Stimulated activated CD4-positive, alpha-beta T cell treated with anti-CD3 and anti-CD28 coated beads, Interleukin-15, amount 100 ng/mL, for 48 hours (primary cell): Measurements from ENCODE around the gene MYOCD.

Source experiments
- DNase-seq, 2 donors: peaks; one replicate each; pipeline ENCODE4 v3.0.0-alpha.2; 2020; ENCODE audit warnings: low read depth in 2 of 2

The MYOCD gene

DNA sequence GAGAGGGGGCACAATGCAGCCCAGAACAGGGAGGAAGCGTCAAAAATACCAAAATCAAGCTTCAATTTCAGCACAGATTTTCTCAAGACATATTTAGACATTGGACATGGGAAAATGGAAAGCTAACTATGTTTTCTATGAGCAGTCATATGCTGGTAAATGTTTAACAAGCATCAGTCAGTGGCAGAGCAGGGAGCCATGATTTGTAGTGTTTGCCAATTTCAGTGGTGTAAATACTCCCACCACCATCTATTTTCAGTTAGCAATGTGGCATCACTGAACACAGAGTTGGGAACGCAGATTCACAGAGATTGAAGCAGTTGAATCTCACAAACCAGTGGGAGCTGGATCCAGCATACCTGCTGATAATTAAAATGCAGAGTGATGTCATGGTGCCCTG, 24.6 kb upstream of the MYOCD start:
- no peak for DNase-seq

GRCh38 chr17:12642034-12642433, 23.7 kb upstream of the MYOCD start:
- no peak for DNase-seq

GRCh38 chr17:12643822-12644221, 21.9 kb upstream of the MYOCD start:
- DNase-seq, result no peak

GRCh38 chr17:12644623-12645022, 21.1 kb upstream of the MYOCD start:
- no peak for DNase-seq

DNA sequence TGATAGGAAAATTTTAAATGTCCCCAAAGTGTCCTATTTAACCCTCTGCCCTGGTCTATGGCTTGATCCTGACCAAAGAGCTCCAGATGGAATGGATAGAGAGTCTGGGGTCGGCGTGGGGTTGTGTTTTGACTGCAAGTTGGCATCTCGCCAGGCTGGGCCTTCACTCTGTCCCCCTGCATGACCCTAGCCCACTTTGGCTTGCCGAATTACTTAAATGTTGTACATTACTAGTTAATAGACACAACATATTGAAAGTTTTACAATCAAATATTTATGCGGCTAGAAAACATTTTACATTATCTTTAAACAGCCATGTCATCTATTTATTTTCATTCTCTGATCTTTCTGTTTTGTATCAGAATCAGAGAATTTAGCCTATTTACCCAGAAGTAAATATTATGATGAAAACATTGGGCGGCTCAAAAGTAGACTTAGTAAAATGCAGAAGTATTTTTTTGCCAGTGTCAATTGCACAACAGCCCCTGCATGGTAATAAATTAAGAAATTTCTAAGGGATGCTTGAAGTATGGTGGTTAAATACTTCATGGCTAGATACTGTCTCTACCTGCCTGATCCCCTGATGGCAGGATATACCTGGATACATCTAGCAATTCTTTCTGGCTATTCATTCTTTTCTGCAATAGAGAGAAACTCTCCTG, 18.8 kb upstream of the MYOCD start:
- no peak for DNase-seq

DNA sequence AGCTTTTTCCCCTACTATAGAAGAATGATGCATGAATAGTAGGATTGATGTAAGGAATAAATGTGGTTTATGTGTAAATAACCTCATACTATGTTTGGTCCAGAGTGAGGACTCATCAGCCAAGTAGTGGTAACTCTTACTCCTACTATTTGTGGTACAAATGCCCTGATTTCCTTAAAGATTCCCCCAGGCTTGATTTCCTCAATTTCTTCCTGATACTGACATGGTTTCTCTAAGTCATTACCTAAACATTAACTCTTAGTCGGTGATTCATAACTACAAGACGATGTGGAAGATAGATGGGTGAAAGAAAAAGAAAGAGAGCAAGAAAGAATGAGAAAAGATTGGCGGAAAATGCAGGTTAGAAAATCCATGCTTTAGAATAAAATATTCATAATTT, 17.2 kb upstream of the MYOCD start:
- no peak for DNase-seq

DNA sequence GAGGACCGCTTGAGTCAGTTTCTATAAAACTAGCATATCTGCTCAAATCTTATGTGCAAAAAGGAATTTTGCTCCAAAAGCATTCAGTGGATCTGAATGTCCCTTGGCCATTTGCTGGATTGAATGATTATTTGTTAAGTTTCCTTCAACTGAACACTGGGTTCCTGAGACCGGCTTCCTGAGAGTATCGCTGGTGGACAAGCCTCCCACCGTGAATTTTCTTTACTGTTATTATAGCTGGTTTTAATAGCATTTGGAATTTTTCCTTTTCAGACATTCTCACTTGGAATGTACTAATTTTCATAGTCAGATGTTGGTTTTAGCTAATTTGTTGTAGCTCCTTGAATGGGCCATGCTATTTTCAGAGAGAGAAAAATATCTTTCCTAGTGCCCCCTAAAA, 9.8 kb upstream of the MYOCD start:
- no peak for DNase-seq

- DNase-seq, result no peak
These were observed 9.3 kb upstream of the MYOCD start for GRCh38 chr17:12656354-12656753.

DNA sequence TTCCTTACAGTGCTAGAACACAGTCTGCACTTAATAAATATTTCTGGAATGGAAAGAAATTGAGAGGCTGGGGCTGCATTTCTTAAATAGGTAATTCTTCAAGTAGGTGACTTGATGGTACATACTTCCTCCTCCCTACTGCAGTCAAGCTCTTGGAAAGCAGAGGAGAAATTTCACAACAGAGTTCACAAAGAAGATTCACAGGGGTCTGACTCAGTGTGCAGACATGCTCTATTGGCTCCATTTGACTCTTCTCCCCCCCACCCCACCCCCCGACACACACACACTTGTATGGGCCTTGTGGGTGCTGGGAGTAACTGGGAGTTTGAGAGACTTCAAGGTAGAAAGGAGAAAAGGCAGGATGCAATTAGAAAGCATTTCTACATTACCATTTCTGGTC, 6.2 kb upstream of the MYOCD start:
- DNase-seq, result no peak

GRCh38 chr17:12664252-12664651, 1.4 kb upstream of the MYOCD start:
- no peak for DNase-seq

DNA sequence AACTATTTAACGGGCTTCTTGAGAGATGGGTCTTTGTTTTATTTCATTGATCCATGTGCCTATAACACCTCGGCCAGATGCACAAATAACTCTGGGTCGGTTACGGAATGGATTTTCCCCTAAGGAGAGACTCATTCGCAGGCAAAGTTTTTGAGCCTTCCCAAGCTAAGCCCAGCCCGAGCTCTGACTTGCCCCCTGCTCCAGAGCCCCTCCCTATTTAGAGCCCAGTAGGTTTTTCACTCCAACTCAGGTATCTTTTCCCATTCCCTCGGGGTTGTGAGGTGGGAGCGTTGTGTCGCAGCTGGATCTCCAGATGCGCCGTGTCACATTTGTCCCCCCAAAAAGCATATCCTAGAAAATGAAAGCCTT, 812 bp upstream of the MYOCD start:
- DNase-seq, result no peak

DNA sequence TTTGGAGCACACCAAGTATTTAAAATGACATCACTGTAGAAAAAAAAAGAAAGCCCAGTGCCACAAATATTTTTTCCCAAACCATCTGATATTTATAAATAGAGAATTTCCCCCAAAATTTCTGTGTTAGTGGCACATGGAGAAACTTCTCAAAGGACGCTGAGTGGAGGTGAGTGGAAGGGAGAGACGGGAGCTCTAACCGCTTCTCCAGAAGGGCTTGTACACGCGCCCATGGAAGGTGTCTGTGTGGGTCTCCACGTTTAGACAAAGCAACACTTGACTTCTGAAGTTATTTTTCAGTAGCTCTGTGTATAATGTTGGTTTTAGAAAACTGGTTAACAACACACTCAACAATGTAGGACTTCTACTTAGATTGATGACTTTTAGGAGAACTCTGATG, 1.0 kb downstream of the MYOCD start:
- no peak for DNase-seq

- DNase-seq, result no peak
These were observed 1.7 kb downstream of the MYOCD start for GRCh38 chr17:12667299-12667958.

DNA sequence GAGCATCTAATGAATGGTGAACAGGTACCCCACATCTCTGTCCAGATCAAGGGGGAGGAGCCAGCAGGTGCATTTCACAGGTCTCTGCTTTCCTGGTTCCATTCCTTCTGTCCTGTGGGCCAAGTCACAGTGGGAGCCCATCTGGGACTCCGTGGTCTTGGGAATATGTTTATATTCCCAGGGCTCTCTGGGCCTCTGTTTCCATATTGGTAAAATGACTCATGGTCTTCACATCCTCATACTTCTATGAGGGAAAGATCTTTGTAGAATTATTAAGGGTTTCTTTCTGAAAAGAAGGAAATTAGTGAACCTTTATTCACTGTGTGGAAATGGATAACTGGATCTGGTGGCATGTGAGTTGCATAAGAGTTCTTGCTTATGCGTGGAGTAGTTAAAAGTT, 6.2 kb downstream of the MYOCD start:
- no peak for DNase-seq

- DNase-seq, result no peak
These were observed 7.3 kb downstream of the MYOCD start for GRCh38 chr17:12672947-12673346.

DNA sequence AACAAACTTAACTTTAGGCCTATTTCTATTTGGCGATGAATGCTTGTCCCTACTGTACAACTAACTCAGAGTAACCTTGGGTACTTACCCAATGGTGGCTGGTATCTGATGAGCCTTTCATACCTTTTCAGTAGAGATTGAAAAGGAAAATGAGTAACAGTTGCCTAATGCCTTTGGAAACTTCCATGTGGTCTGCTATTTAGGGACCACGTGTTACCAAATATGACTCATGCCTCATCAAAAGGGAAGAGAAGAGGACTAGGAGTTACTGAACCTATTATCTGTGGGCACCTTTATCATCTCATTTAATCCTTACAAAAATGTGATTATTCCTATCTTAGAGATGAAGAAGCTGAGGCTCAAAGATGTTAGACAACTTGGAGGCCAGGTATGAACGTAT, 8.1 kb downstream of the MYOCD start:
- no peak for DNase-seq

GRCh38 chr17:12680407-12680897, 14.8 kb downstream of the MYOCD start:
- DNase-seq, result no peak

GRCh38 chr17:12680993-12681392, 15.3 kb downstream of the MYOCD start:
- DNase-seq, result no peak

DNA sequence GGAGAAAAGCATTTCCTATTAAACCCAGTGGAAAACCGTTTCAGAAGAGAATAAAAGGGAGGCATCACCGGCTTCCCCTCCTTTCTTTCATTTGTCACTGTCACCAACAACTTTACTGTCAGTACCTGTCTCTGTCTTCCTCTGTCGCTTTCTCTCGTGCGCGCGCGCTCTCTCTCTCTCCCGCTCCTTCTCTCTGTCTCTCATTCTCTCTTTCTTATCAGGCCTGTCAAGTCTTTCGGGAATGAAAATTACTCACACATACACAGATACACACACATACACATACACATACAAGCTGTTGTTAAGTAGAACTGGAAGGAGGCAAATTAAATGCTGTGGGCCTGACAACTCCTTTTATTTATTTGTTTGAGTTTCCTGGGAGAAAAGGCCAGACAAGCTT, 17.6 kb downstream of the MYOCD start:
- no peak for DNase-seq

DNA sequence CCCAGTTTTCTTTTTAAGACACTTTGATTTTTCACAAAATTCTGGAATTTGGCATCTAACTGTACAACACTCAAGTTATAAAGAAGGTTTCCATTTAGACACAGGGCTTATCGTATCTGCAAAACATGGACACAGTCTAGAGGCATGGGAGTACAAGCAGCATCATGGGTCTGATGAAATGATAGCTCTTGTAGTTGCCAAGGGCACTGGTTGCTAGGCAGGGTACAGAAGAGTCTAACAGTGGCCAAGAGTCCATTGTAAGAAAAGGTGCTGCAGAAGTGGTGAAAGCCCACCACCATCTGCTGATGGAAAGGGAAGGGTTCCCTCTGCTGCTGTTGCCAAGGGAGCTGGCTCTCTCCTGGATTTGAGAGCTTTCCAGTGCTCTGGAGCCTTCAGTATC, 20.8 kb downstream of the MYOCD start:
- no peak for DNase-seq

DNA sequence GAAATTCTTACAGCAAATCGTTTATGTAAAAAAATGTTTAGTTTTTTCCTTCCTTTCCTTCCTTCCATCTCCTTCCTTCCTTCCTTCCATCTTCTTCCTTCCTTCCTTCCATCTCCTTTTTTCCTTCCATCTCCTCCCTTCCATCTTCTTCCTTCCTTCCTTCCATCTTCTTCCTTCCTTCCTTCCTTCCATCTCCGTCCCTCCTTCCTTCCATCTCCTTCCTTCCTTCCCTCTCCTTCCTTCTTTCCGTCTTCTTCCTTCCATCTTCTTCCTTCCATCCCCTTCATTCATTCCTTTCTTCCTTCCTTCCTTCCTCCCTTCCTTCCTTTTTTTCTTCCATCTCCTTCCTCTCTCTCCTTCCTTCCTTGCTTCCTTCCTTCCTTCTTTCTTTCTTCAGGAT, 22.7 kb downstream of the MYOCD start:
- no peak for DNase-seq

DNA sequence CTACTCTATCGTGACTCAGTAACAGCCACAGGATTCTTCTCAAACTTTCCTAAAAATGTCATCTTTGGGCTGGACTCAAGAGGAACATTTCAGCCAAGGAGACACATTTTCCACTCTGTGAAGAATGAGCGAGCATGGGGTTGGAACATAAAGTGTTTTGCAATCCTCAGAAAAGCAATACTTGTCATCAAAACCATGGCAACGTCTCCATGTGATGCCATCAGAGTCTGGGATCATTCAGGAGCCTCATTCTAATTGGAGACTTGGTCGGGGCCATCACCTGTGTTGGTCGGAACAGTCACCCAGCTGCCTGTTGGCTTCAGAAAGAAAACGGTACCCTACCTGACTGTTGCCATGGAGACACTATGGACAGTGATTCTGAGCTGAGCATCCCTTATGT, 25.5 kb downstream of the MYOCD start:
- no peak for DNase-seq

DNA sequence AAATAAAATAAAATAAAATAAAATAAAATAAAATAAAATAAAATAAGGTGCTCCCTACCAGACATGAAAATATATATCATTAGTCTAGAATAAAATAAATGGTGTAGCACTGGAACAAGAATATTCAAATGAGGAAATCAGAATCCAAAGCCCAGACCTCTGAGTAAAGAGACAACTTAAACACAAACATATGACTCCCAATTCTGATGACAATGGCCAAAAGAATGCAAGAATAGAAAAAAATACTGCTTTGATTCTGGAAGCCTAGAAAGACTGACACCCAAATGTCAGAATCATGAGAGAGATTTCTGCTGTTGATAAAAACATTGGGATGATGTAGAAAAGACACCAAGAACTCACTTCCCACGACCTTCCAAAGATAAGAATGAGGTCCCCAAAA, 27.9 kb downstream of the MYOCD start:
- no peak for DNase-seq

DNA sequence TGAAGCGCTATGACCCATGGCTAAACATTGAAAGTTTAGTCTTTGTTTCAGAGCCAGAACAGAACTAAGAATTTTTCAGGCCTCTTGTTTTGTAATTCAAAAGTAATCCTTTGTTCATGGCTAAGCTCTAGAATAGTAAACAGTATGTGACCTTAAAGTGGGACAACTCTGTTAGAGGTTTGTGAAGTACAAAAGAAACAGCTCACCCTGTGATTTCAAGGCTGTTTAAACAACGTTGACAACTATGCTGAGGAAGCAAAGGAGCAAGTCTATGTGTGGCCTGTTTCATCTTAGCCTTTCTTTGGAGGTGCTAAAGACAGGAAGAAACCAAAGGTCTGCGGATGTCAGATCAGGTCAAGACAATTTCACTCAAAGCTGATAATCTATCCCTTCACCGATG, 40.4 kb downstream of the MYOCD start:
- DNase-seq, result no peak
